SK-N-SH (cell line): ENCODE data around the gene FGF4.

Source experiments
- EP300 ChIP-seq, 2 experiments: IDR thresholded peaks; 2 replicates each; pipeline versions ENCODE4 v1.4.0 to v1.6.1; 2012; ENCODE audit warnings: borderline replicate concordance in 1 of 2, low read depth in 1 of 2, low read length in 1 of 2
- EZH2phosphoT487 ChIP-seq: fragments of 200-600 bp; sonication (generic); IDR thresholded peaks from 2 replicates; pipeline ENCODE4 v1.6.1; 2017; ENCODE audit warnings: low read depth, mixed run types, mild to moderate bottlenecking, antibody characterized with exemption, moderate library complexity, borderline replicate concordance
- FOSL2 ChIP-seq: IDR thresholded peaks from 2 replicates; pipeline ENCODE4 v1.4.0; 2012; ENCODE audit warnings: low read depth, mild to moderate bottlenecking, moderate library complexity, borderline replicate concordance
- MEF2A ChIP-seq: IDR thresholded peaks from 2 replicates; pipeline ENCODE4 v1.4.0; 2012; ENCODE audit warnings: low read depth, borderline replicate concordance
- NFIC ChIP-seq: IDR thresholded peaks from 2 replicates; pipeline ENCODE4 v1.4.0; 2012; ENCODE audit warnings: borderline replicate concordance
- NRF1 ChIP-seq: IDR thresholded peaks from 2 replicates; pipeline ENCODE4 v1.6.1; 2012; ENCODE audit warnings: low read depth, mild to moderate bottlenecking, low read length
- RAD21 ChIP-seq: IDR thresholded peaks from 2 replicates; pipeline ENCODE4 v1.6.1; 2012; ENCODE audit warnings: mild to moderate bottlenecking, low read length
- RCOR1 ChIP-seq: fragments of 150-350 bp; IDR thresholded peaks from 2 replicates; pipeline ENCODE4 v1.6.1; 2017; ENCODE audit warnings: antibody characterized with exemption, low read length
- RFX5 ChIP-seq: IDR thresholded peaks from 2 replicates; pipeline ENCODE4 v1.6.1; 2012; ENCODE audit warnings: mild to moderate bottlenecking, improper control_type of control experiment, low read length
- SIN3A ChIP-seq: IDR thresholded peaks from 2 replicates; pipeline ENCODE4 v1.6.1; 2012; ENCODE audit warnings: low read depth, mild to moderate bottlenecking, low read length, moderate library complexity, borderline replicate concordance
- YY1 ChIP-seq: IDR thresholded peaks from 2 replicates; pipeline ENCODE4 v1.4.0; 2012; ENCODE audit warnings: low read depth, mild to moderate bottlenecking
- TF ChIP-seq, protein P1 (sequence below): fragments of 200-600 bp; sonication (generic); IDR thresholded peaks from 2 replicates; pipeline ENCODE4 v1.6.1; 2017; ENCODE audit warnings: antibody characterized with exemption, mild to moderate bottlenecking, moderate library complexity
- TF ChIP-seq, protein P2 (sequence below): IDR thresholded peaks from 2 replicates; pipeline ENCODE4 v1.4.0; 2012; ENCODE audit warnings: low read depth, borderline replicate concordance
- TF ChIP-seq, protein P3 (sequence below): IDR thresholded peaks from 2 replicates; pipeline ENCODE4 v1.6.1; 2012; ENCODE audit warnings: mild to moderate bottlenecking, low read depth, low read length, moderate library complexity

DNA sequence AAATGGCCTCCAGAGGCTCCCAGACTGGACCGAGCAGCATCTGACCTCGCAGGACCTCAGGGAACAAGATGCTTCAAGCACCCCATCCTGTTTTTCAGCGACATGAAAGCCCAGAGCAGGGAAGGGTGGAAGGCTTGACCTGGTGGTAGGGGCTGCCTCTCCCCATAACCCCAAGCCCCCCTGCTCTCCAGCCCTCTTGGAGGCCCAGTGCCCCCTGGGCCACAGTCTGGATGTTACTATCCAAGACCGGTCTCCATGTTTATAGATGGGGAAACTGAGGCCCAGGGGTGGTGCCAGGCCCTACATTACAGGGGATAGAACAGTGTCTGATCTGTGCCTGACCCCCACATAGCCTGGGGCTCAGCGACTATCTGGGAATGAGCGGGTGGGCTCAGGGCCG, 37.1 kb upstream of the FGF4 start:
- TF ChIP-seq RFX5 (no peak), MEF2A (no peak), NRF1 (no peak), EP300 (IDR thresholded peaks at IDR 0.05; ENCODE audit: borderline replicate concordance in 1 of 2, low read depth in 1 of 2, low read length in 1 of 2) (no peak), RAD21 (no peak), NFIC (no peak), YY1 (no peak), SIN3A (no peak), EZH2phosphoT487 (no peak), RCOR1 (no peak), FOSL2 (no peak)
- TF ChIP-seq, protein P1, sequence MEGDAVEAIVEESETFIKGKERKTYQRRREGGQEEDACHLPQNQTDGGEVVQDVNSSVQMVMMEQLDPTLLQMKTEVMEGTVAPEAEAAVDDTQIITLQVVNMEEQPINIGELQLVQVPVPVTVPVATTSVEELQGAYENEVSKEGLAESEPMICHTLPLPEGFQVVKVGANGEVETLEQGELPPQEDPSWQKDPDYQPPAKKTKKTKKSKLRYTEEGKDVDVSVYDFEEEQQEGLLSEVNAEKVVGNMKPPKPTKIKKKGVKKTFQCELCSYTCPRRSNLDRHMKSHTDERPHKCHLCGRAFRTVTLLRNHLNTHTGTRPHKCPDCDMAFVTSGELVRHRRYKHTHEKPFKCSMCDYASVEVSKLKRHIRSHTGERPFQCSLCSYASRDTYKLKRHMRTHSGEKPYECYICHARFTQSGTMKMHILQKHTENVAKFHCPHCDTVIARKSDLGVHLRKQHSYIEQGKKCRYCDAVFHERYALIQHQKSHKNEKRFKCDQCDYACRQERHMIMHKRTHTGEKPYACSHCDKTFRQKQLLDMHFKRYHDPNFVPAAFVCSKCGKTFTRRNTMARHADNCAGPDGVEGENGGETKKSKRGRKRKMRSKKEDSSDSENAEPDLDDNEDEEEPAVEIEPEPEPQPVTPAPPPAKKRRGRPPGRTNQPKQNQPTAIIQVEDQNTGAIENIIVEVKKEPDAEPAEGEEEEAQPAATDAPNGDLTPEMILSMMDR, result no peak
- TF ChIP-seq, protein P2, sequence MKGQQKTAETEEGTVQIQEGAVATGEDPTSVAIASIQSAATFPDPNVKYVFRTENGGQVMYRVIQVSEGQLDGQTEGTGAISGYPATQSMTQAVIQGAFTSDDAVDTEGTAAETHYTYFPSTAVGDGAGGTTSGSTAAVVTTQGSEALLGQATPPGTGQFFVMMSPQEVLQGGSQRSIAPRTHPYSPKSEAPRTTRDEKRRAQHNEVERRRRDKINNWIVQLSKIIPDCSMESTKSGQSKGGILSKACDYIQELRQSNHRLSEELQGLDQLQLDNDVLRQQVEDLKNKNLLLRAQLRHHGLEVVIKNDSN, result no peak
- TF ChIP-seq, protein P3, sequence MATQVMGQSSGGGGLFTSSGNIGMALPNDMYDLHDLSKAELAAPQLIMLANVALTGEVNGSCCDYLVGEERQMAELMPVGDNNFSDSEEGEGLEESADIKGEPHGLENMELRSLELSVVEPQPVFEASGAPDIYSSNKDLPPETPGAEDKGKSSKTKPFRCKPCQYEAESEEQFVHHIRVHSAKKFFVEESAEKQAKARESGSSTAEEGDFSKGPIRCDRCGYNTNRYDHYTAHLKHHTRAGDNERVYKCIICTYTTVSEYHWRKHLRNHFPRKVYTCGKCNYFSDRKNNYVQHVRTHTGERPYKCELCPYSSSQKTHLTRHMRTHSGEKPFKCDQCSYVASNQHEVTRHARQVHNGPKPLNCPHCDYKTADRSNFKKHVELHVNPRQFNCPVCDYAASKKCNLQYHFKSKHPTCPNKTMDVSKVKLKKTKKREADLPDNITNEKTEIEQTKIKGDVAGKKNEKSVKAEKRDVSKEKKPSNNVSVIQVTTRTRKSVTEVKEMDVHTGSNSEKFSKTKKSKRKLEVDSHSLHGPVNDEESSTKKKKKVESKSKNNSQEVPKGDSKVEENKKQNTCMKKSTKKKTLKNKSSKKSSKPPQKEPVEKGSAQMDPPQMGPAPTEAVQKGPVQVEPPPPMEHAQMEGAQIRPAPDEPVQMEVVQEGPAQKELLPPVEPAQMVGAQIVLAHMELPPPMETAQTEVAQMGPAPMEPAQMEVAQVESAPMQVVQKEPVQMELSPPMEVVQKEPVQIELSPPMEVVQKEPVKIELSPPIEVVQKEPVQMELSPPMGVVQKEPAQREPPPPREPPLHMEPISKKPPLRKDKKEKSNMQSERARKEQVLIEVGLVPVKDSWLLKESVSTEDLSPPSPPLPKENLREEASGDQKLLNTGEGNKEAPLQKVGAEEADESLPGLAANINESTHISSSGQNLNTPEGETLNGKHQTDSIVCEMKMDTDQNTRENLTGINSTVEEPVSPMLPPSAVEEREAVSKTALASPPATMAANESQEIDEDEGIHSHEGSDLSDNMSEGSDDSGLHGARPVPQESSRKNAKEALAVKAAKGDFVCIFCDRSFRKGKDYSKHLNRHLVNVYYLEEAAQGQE, result no peak
